NCI-H82 treated with DMSO at 0.1 percent for 48 hours (cell line): ENCODE results near the gene TCL1A.
"Not testable (repeated sequence)": the region's sequence is repeated elsewhere in the genome, so short reads cannot be mapped to it uniquely, and the experiment has no call there.

Experiments
- DNase-seq: peaks from one replicate; lab custom pipeline; 2025; ENCODE audit not compliant: unreplicated experiment; lab: John Stamatoyannopoulos, UW

The TCL1A gene

DNA sequence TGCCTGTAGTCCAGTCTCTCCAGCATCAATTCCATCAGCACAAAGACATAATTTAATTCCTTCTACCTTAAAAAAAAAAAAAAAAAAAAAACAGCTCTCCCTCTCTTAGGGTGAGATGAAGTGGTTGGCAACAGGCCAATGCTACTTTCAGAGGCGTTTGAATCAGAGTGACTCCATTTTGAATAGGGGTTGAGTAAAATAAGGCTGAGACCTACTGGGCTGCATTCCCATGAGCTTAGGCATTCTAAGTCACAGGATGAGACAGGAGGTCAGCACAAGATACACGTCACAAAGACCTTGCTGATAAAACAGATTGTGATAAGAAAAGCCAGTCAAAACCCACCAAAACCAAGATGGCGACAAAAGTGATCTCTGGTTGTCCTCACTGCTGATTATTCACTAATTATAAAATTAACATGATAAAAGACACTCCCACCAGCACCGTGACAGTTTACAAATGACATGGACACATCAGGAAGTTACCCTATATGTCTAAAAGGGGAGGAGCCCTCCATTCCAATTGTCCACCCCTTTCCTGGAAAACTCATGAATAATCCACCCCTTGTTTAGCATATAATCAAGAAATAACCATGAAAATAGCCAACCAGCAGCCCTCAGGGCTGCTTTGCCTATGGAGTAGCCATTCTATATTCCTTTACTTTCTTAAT lies 34.6 kb downstream of the TCL1A start:
- DNase-seq: no peak

DNA sequence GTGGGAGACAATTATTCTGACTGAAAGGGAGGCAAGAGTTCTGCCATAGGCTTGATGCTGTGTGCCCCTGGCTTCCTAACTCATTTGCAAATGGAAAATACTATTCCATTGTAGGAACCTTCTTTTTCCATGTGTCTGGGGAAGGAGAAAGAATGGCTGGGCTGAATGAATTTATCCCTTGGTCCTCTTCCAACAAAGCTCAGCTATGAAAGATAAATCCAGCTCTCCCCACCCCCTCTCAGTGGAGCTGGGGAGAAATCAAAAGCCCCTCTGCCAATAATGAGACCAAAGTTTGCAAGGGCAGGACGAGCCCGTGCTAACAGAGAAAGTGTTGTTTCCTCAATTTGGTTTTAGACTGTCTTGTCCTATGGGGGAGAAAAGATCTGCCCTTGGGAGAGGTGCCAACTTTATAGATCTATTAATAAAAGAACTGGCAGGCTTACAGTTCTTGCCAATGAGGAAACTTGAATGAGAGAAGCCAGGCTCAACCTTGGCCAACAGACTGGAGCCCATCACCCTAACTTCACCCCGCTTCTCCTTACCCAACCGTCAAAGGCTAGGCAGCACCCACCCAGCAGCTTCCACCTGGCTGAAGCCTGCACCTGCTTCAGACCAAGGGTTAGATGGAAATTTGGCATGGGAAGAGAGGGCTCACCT lies 36.6 kb downstream of the TCL1A start:
- DNase-seq: no peak

DNA sequence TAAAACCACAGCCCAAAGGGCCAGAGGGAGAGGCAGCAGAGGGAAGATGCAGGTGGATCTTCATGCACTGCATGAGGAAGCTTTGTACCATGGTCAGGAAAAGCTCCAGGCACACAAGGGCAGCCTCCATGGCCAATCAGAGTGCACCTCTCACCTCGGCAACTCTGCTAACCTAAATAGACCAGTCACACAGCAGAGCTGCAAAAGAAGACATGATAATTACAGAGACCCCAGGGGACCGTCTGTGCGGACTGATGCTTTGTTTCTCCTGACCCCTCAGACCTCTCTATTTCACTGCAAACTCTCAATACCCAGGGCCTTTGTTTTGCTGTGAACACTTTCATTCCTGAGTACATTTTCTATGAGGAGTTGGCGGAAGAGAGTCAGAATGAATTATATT lies 38.4 kb downstream of the TCL1A start:
- no peak for DNase-seq

DNA sequence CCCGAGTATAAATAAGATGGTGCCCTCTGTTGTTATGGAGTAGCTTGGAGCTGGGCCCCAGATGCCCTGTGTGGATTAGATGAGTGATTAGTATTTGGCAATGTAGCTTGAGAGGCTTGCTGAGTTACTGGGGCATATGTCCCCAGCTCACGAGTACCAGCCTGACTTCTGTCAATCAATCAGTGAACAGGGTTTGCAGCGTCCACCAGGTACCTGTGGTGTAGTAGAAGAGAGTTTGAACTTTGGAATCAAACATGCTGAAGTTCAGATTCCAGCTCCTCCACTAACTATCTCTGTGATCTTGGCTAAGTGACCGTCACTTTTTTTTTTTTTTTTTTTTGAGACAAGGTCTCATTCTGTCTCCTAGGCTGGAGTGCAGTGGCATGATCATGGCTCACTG lies 39.3 kb downstream of the TCL1A start:
- DNase-seq: no peak

DNA sequence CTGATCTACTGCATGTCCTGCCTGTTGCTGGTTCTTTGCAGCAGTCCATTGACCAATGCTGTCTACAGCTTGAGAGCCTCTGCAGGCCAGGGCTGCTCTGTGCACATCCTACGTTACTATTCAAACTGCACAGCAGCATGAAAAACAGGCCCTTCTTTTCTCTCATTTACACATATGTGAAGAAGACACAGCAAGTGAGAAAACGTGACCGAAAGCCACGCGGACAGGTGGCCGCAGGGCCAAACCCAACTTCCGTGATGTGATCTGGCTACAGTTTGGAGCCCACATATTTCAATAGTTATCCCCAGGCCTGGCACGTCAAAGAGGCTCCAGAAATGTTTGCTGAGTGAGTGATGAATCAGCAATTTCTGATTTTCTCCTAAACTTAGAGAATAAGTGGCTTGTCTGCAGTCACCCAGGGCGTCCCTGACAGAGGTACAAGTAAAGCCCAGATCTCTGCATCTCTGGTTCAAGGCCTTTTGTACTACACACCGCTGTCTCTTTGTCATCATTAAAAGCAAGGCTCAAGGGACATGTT lies 45.6 kb downstream of the TCL1A start:
- no peak for DNase-seq

DNA sequence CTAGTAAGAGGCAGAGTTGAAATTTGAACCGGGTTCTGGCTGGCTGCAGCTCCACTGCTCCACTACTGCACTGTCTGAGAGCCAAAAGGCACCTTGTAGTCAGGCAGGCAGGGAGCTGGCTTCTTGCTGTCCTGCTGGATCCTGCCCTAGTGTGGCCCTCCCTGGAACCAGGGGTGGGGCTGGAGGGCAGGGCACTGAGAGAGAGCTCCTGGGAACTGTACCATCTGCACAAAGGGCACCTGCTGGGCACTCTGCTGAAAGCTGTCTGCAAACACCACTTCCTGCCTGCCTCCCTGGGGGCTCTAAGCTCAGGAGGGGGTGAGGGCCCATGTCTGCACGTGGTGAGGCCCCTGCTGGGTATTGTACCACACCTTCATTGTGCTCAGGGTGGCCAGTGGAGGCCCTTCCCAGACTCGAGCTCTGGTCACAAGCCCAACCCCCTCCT lies 46.7 kb downstream of the TCL1A start:
- no peak for DNase-seq

DNA sequence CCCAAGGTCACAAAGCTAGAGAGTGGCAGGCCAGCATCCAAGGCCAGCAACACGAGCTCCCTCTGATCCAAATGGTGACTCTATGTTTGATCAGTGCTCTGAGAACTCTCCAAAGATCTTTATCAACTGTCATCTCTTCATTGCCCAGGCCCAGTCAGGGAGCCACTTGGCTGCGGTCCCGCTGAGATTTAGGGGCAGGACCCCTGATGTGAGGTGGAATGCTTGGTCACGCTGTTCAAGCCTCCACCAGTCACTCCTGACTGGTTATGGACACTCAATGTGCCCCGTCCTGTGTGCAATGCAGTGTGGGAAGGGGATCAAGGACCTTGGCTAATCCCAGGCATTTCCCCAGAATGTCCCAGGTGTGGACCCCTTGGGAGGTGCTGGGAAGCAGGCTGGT lies 47.5 kb downstream of the TCL1A start:
- no peak for DNase-seq

DNA sequence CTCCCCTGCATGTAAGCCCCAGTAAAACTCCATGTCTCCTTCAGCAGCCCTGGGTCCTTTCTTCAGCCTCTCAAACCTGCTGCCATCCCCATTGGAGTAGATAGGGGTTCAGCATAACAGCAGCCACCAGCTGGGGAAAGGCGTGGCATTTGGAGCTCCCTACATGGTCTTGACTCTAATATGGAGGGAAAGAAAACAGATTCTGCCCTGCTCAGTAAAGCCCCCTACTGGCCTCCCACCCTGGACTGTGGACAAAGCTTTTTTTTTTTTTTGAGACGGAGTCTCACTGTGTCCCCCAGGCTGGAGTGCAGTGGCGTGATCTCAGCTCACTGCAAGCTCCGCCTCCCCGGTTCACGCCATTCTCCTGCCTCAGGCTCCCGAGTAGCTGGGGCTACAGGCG lies 48.4 kb downstream of the TCL1A start:
- not testable (repeated sequence) for DNase-seq

DNA sequence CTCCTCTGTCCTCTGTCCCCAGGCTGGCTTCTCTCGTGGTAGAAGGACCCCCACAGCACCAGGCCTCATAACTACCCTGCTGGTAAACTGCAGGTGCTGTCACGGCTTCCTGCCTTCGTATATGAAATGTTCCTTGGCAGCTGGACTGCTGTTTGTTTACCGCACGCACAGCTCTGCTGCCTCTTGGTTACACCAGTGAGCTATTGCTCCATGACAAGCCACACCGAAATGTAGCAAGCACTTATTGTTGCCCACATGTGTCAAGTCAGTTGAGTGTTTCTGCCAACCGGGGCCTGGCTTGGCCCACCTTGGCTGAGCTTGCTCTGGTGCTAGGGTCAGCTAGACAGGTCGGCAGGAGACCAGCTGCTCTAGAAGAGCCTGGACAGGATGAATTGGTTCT lies 49.4 kb downstream of the TCL1A start:
- DNase-seq: no peak

DNA sequence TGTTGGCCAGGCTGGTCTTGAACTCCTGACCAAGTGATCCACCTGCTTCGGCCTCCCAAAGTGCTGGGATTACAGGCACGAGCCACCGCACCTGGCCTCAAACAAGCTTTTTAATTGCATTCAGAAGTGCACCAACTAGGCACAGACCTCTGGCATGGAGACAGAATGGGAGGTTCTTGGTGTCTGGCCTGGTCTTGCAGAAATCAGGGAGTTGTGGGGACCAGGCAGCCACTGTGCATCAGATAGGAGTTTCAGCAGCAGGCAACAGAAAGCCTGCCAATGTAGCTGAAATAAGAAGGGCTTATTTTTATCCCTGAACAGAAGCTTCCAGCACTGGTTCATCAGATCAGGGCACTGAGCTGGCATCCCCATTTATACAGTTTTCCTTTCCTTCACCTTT lies 49.9 kb downstream of the TCL1A start:
- DNase-seq: no peak

DNA sequence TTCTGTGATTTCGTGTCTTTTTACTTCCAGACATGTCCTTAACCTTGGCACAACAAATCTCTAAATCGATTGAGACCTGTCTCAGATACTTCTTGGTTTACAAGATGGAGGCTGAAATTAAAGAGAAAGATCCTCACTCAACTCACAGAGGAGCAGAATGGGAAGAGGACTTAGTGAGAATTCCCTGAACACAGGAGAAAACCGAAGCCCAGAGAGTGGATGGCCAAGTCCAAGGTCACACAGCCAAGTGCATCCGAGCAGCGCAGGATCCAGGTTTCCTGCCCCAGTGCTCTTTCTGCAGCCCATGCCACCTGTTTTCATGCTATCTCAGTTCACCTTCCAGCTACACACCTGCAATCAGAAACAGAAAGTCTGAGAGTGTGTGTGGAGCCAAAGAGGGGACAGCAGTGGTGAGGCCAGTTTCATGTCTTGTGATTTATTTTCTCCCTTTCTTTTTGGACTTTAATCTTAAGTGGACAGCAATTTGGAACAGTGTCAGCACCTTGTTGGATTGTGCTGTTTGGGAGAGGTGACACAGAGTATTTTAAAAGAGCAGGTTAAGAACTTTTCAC lies 50.6 kb downstream of the TCL1A start:
- DNase-seq: no peak

DNA sequence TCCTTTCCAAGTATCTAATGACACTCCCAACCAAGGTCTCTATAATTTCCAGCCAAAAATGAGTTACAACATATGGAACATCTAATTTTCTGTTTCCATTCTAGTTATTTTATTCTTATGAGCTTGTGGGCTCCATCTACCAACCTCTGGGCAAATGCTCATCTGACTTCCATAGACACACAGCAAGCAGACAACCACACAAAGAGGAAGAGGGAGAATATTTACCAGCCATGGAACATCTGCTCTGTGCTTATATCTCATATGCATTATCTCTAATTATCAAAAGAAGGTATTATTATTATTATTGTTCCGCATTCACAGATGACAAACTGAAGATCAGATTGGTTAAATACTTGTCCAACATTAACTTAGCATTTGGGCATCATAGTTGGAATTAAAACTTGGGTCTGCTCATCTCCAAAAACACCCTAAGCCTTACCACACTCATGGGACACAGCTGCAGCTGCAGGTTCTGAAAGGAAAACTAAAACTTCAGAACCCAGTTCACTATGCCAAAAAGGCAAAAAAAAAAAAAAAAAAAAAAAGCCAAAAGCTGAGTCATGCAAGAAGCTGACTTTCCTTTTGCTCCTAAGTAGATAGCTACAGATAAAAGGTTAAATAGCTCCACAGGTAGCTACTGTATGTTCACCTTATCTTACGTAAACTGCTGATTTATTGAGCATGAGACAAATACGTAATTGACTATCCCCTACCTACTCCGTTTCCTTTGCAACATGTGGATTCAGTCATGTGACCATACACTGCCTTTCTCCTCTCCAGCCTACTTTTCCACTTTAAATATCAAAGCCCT lies 51.3 kb downstream of the TCL1A start:
- DNase-seq: no peak

DNA sequence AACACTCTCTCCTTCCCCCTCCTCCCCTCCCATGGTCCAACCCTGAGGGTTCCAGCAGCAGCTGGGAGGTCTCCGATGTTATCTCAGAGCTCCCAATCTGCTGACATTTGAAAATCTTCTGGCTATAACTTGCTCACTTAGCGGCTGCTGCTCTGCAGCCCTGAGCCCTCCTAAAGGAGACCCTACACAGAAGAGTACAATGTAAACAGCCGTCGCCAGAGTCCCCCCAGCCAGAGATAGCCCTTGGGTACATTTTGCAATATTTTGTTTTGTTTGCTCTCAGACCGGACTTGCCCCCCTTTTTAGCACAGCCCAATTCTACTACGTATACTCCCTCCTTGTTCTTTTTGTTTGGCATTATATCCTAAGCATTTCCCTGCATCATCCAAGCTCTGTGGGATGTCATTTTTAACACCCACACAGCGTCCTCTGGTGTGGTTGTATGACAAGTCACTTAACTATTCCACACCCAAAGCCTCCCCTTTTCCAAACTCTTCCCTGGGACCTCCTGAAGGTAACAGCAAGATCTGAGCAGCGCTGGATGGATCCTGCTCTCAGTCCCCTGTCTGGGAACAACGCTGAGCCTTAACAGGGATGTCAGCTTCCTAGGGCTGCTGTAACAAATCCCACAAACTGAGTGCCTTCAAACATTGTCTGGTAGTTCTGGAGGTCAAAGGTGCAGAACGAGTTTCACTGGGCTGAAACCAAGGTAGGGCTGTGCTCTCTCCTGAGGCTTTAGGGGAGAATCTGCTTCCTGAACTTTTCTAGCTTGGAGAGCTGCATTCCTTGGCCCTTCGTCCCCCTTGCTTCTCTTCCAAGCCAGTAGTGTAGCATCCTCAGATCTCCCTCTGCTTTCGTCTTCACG lies 53.0 kb downstream of the TCL1A start:
- DNase-seq: no peak

DNA sequence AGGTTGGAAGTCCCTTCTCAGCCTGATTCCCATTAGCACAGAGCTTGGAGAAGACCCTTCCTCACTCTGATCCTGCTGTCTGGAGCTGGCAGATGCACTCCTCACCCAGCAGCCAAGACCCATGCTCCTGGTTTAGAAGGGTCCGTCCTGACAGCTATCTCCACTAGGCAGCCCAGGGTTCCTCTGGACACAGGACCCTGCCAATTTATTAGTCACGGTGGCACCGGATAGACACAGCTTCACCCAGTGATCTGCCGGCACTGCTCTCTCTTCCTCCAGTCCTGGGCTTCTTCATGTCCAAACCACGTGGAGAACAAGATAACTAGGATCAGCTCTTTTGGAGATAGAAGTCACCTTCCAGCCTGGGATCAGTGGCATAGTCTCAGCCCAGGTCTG lies 53.9 kb downstream of the TCL1A start:
- no peak for DNase-seq
